K562 (cell line): ENCODE data around the gene MALAT1. TPM values are rescaled to one million over a fixed set of nuclear protein-coding genes. Genes with fewer than 3 reads are reported as not detected.
A peak's percentile ranks its signal among the peaks of the same experiment; 100 is the strongest.

ENCODE experiments used
- ATAC-seq: fragments of 200-7000 bp; cut with Tn5 transposase; 3 replicates; pipeline ENCODE4 v1.9.1; 2020; ENCODE audit warnings: moderate library complexity
- BruUV-seq: library from RNA; stranded (reverse); fragments of 400-500 nt; replicated peaks from 2 replicates; lab custom pipeline; 2021; lab: Mats Ljungman, UMichigan
- CTCF ChIA-PET: fragments of 300-600 bp; formaldehyde crosslinking; extraction: SDS; loops from one replicate; lab custom pipeline; 2021; ENCODE audit warnings: low intra/inter-chr PET ratio; lab: Yijun Ruan, JAX
- POLR2A ChIA-PET: fragments of 300-600, 350-650 bp; sonication (Branson Sonifier 250); formaldehyde crosslinking; extraction: SDS; loops from one replicate; lab custom pipeline; 2021; ENCODE audit warnings: antibody characterized with exemption, inconsistent platforms; lab: Yijun Ruan, JAX
- DNase-seq, 4 experiments: peaks; one replicate each; pipeline versions ENCODE4 v3.0.0 to v3.0.0-alpha.2; 2011 to 2018; ENCODE audit warnings: low spot score in 3 of 4, mixed read lengths in 3 of 4; ENCODE audit errors: extremely low read depth in 1 of 4
- FAIRE-seq: peaks from 2 replicates; lab custom pipeline; 2011; peaks lifted over from hg19 to GRCh38; lab: Jason Lieb, UNC
- H2AFZ ChIP-seq: 2 replicates; pipeline ENCODE4 v1.6.0; 2011; ENCODE audit warnings: low read depth, low read length, control low read depth, inconsistent platforms
- H3K27ac ChIP-seq: fragments of 200-600 bp; 3 replicates; pipeline ENCODE4 v1.8.0; 2011; ENCODE audit warnings: low read depth, mild to moderate bottlenecking, control low read depth, inconsistent platforms, low read length, moderate library complexity, mixed read lengths; ENCODE audit errors: extremely low read depth
- H3K27me3 ChIP-seq, 2 experiments: fragments of 300-600 bp in 1 of 2; 2 replicates in 1 of 2; 3 replicates in 1 of 2; pipeline versions ENCODE4 v1.6.0 to v1.8.0; 2011; ENCODE audit warnings: inconsistent platforms in 2 of 2, low read length in 2 of 2, mild to moderate bottlenecking in 1 of 2, mixed read lengths in 1 of 2, moderate library complexity in 1 of 2; ENCODE audit not compliant: control insufficient read depth in 2 of 2, insufficient read depth in 2 of 2
- H3K36me3 ChIP-seq: fragments of 300-600 bp; 3 replicates; pipeline ENCODE4 v1.8.0; 2011; ENCODE audit warnings: mild to moderate bottlenecking, low read length, inconsistent platforms; ENCODE audit not compliant: control insufficient read depth, insufficient read depth
- H3K4me1 ChIP-seq, 2 experiments: fragments of 200-600 bp in 1 of 2; replicated peaks in 1 of 2; 2 replicates in 1 of 2; 3 replicates in 1 of 2; pipeline versions ENCODE4 v1.5.1 to v1.8.0; 2011; ENCODE audit warnings: inconsistent platforms in 2 of 2, low read length in 2 of 2, mild to moderate bottlenecking in 1 of 2, mixed read lengths in 1 of 2, moderate library complexity in 1 of 2; ENCODE audit not compliant: control insufficient read depth in 2 of 2, insufficient read depth in 2 of 2
- H3K4me2 ChIP-seq: 2 replicates; pipeline ENCODE4 v1.6.1; 2011; ENCODE audit warnings: low read length, control low read depth, inconsistent platforms, mixed read lengths; ENCODE audit not compliant: insufficient read depth
- H3K4me3 ChIP-seq: fragments of 200-600 bp; sonication (generic), shearing (Covaris generic); 2 replicates; pipeline ENCODE4 v1.5.1; 2016; ENCODE audit warnings: control low read depth, inconsistent platforms
- H3K79me2 ChIP-seq: fragments of 200-600 bp; 3 replicates; pipeline ENCODE4 v1.8.0; 2011; ENCODE audit warnings: low read length, inconsistent platforms; ENCODE audit not compliant: control insufficient read depth, insufficient read depth
- H3K9ac ChIP-seq, 2 experiments: 2 replicates each; pipeline versions ENCODE4 v1.6.0 to v1.6.1; 2011; ENCODE audit warnings: low read depth in 2 of 2, low read length in 2 of 2, control low read depth in 1 of 2, inconsistent platforms in 1 of 2, mild to moderate bottlenecking in 1 of 2, mixed read lengths in 1 of 2; ENCODE audit not compliant: insufficient read depth in 1 of 2
- H3K9me1 ChIP-seq: one replicate; pipeline ENCODE4 v1.6.0; 2011; ENCODE audit warnings: inconsistent platforms, mild to moderate bottlenecking, low read length, moderate library complexity; ENCODE audit not compliant: control insufficient read depth, insufficient read depth
- H3K9me3 ChIP-seq: replicated peaks from 2 replicates; pipeline ENCODE4 v1.5.1; 2011; ENCODE audit warnings: low read depth, low read length, inconsistent platforms; ENCODE audit not compliant: control insufficient read depth, insufficient read depth
- H4K20me1 ChIP-seq: replicated peaks from 2 replicates; pipeline ENCODE4 v1.6.1; 2011; ENCODE audit warnings: low read length, inconsistent platforms, mixed read lengths; ENCODE audit not compliant: control insufficient read depth, insufficient read depth
- GATAD2A ChIP-seq: fragments of 450-650 bp; IDR thresholded peaks from 2 replicates; pipeline ENCODE4 v1.6.1; 2017
- ZNF589 ChIP-seq: fragments of 200-800 bp; sonication (Bioruptor generic); IDR thresholded peaks from 2 replicates; pipeline ENCODE4 v1.6.1; 2016; ENCODE audit warnings: low read depth, missing genetic modification characterization, missing compliant biosample characterization
- ZNF592 ChIP-seq: fragments of 450-650 bp; IDR thresholded peaks from 2 replicates; pipeline ENCODE4 v1.6.1; 2017; ENCODE audit warnings: antibody characterized with exemption, mild to moderate bottlenecking
- whole genome bisulfite sequencing: fragments of 100-300 bp; shearing (Covaris generic); methylation state at CpG from one replicate; pipeline ENCODE4 v1.1.6; 2016; ENCODE audit warnings: low coverage, mixed read lengths; ENCODE audit not compliant: insufficient coverage; ENCODE audit errors: missing lambda C conversion rate; 5-methylcytosine and 5-hydroxymethylcytosine counted together
- in situ Hi-C: fragments of 300-500 bp; cut with MboI; formaldehyde crosslinking; loops from 4 replicates; pipeline ENCODE4 v1.15.0; 2018; ENCODE audit warnings: inconsistent platforms, mixed read lengths
- intact Hi-C: fragments of 100-400 bp; cut with micrococcal nuclease; formaldehyde crosslinking; loops from 2 replicates; pipeline ENCODE4 v1.14.2; 2022
- polyA plus RNA-seq, 8 experiments: library from polyadenylated mRNA; depleted of rRNA in 4 of 8; stranded (reverse) in 5 of 8; unstranded in 3 of 8; fragments of >200 nt; fragmentation: Nextera tagmentation in 2 of 8; fragmentation: Illumina TruSeq in 1 of 8; extraction: Ambion mirVana in 2 of 8; extraction: Trizol in 1 of 8; gene quantifications; 2 replicates each; pipeline versions ENCODE4 v1.2.1 to v1.2.3, GENCODE V29; 2011 to 2014; ENCODE audit warnings: inconsistent platforms in 1 of 8, missing spikeins in 1 of 8
- total RNA-seq, 7 experiments: library from RNA; depleted of rRNA in 6 of 7; stranded (reverse); fragments of >200 nt in 6 of 7; fragmentation: Illumina TruSeq in 2 of 7; extraction: Trizol in 2 of 7; gene quantifications; 2 replicates each; pipeline versions ENCODE4 v1.2.1 to v1.2.3, GENCODE V29; 2011 to 2021; ENCODE audit warnings: low replicate concordance in 1 of 7

Gene MALAT1
- total and polyA plus RNA-seq, 9 of the 15 experiments (the other 6 are each of a cell fraction or from before 2014, with no cell fraction given) = 363 to 8,715 (median 2,351) TPM

- peak overlapping the region; percentile 70 for H3K4me3 ChIP-seq
- H4K20me1 ChIP-seq = peaks cover 3% of the 10 kb centered on the region; the same call in 1 of the 2 replicates
- H3K9me3 ChIP-seq = no peaks in the 10 kb centered on the region
- DNase-seq (no peak), FAIRE-seq (no peak), ATAC-seq (no peak)
- no peaks in the 10 kb centered on the region for H3K9me1 ChIP-seq
- CTCF ChIA-PET = interaction anchor here (0.6 kb wide), 1 partner anchor 7 kb away, joined by 3 read pairs; no protein-coding TSS in a partner anchor
- peak overlapping the region; percentile 87; the same call in 2 of the 3 replicates for H3K27ac ChIP-seq
- 0 out of 2 replicates have a peak, but pooled peaks have one; percentile 4 for TF ChIP-seq ZNF589
- no peak for TF ChIP-seq ZNF592
- TF ChIP-seq GATAD2A = no peak
- POLR2A ChIA-PET = interaction anchor here (0.8 to 3.0 kb wide), 4 partner anchors 30 to 51 kb away, joined by 3 to 50 read pairs (median 4); partner anchors contain the start of gene MALAT1
- no TSS peak for BruUV-seq
- H3K27me3 ChIP-seq = no peaks in the 10 kb centered on the region
- peak overlapping the region; percentile 97 for H2AFZ ChIP-seq
- intact Hi-C loops = no loop called here
- 52% methylated on average over 10 of the region's 10 CpGs for WGBS
- H3K4me2 ChIP-seq = peak overlapping the region; percentile 99
- peak overlapping the region; percentile 80 to 92 for H3K9ac ChIP-seq
- H3K79me2 ChIP-seq = peaks cover 43% of the 10 kb centered on the region
- in situ Hi-C loops = no loop called here
- H3K36me3 ChIP-seq = 0 out of 3 replicates have a peak, but pooled peaks cover 3% of the 10 kb centered on the region
- H3K4me1 ChIP-seq = peaks cover 17 to 36% of the 10 kb centered on the region in 2 experiments; a peak in 4 of 5 replicates
Observed at GRCh38 chr11:65454311-65454695, 44.5 kb upstream of the MALAT1 start.
